HEK293 (cell line): Measurements from ENCODE around the gene PRPS1L1.

Experiments used
- CTCF ChIA-PET: fragments of 350-600 bp; formaldehyde crosslinking; extraction: SDS; loops from one replicate; lab custom pipeline; 2021; ENCODE audit warnings: antibody characterized with exemption; lab: Yijun Ruan, JAX
- POLR2A ChIA-PET: fragments of 300-600 bp; formaldehyde crosslinking; extraction: SDS; loops from one replicate; lab custom pipeline; 2020; ENCODE audit warnings: antibody characterized with exemption, inconsistent platforms; lab: Yijun Ruan, JAX
- H3K27ac ChIP-seq: fragments of 200-500 bp; sonication (Bioruptor generic); 2 replicates; pipeline ENCODE4 v1.5.1; 2014; ENCODE audit warnings: low read depth, low read length, control low read depth, inconsistent platforms; ENCODE audit errors: extremely low read depth
- H3K36me3 ChIP-seq, 2 experiments: fragments of 200-500 bp in 1 of 2; sonication (Bioruptor generic) in 1 of 2; 1 replicate in 1 of 2; 2 replicates in 1 of 2; pipeline ENCODE4 v1.5.1; 2014 to 2017; ENCODE audit warnings: inconsistent platforms in 2 of 2, low read length in 2 of 2; ENCODE audit not compliant: control insufficient read depth in 2 of 2, insufficient read depth in 1 of 2
- H3K4me1 ChIP-seq: fragments of 200-500 bp; sonication (Bioruptor generic); 2 replicates; pipeline ENCODE4 v1.5.1; 2014; ENCODE audit warnings: mild to moderate bottlenecking, low read length, inconsistent platforms; ENCODE audit not compliant: control insufficient read depth, insufficient read depth
- H3K4me3 ChIP-seq: 2 replicates; pipeline ENCODE4 v1.5.1; 2011; ENCODE audit warnings: low read depth, mild to moderate bottlenecking, control low read depth, low read length, moderate library complexity
- H3K9me3 ChIP-seq: fragments of 200-500 bp; sonication (Bioruptor generic); 2 replicates; pipeline ENCODE4 v1.5.1; 2014; ENCODE audit warnings: low read depth, low read length, inconsistent platforms; ENCODE audit not compliant: control insufficient read depth, insufficient read depth
- BCL11A ChIP-seq: fragments of 450-650 bp; formaldehyde crosslinking; IDR thresholded peaks from 2 replicates; pipeline ENCODE4 v1.5.1; 2016; ENCODE audit warnings: low read depth, missing biosample characterization, missing genetic modification characterization
- HOXA7 ChIP-seq: sonication (generic); formaldehyde crosslinking; IDR thresholded peaks from 2 replicates; pipeline ENCODE4 v1.8.1; 2022; ENCODE audit warnings: missing genetic modification reagents, borderline replicate concordance
- KLF10 ChIP-seq: fragments of 450-650 bp; IDR thresholded peaks from 2 replicates; pipeline ENCODE4 v1.5.1; 2018; ENCODE audit warnings: missing biosample characterization, mild to moderate bottlenecking, missing genetic modification characterization
- OVOL3 ChIP-seq: fragments of 450-650 bp; formaldehyde crosslinking; IDR thresholded peaks from 2 replicates; pipeline ENCODE4 v1.5.1; 2016; ENCODE audit warnings: missing biosample characterization, missing genetic modification characterization
- YY1 ChIP-seq: fragments of 450-650 bp; formaldehyde crosslinking; IDR thresholded peaks from 2 replicates; pipeline ENCODE4 v1.5.1; 2018; ENCODE audit warnings: missing biosample characterization, missing genetic modification characterization
- ZBTB26 ChIP-seq: fragments of 450-650 bp; formaldehyde crosslinking; optimal IDR thresholded peaks from 2 replicates; pipeline ENCODE3; 2016; ENCODE audit warnings: missing biosample characterization, mild to moderate bottlenecking, missing genetic modification characterization
- ZFP41 ChIP-seq: fragments of 450-650 bp; formaldehyde crosslinking; IDR thresholded peaks from 2 replicates; pipeline ENCODE4 v1.5.1; 2016; ENCODE audit warnings: missing biosample characterization, missing genetic modification characterization, borderline replicate concordance
- ZNF174 ChIP-seq: fragments of 450-650 bp; formaldehyde crosslinking; IDR thresholded peaks from 2 replicates; pipeline ENCODE4 v1.5.0; 2017; ENCODE audit warnings: missing biosample characterization, mild to moderate bottlenecking, missing genetic modification characterization
- ZNF23 ChIP-seq: fragments of 450-650 bp; formaldehyde crosslinking; IDR thresholded peaks from 2 replicates; pipeline ENCODE4 v1.5.1; 2016; ENCODE audit warnings: missing biosample characterization, missing genetic modification characterization, borderline replicate concordance
- ZNF362 ChIP-seq: fragments of 450-650 bp; formaldehyde crosslinking; IDR thresholded peaks from 2 replicates; pipeline ENCODE4 v1.5.1; 2016; ENCODE audit warnings: missing biosample characterization, missing genetic modification characterization
- ZNF423 ChIP-seq: fragments of 450-650 bp; formaldehyde crosslinking; IDR thresholded peaks from 2 replicates; pipeline ENCODE4 v1.5.1; 2016; ENCODE audit warnings: missing biosample characterization, missing genetic modification characterization
- ZNF510 ChIP-seq: fragments of 450-650 bp; formaldehyde crosslinking; IDR thresholded peaks from 2 replicates; pipeline ENCODE4 v1.5.1; 2018; ENCODE audit warnings: mild to moderate bottlenecking, missing genetic modification characterization, missing biosample characterization; ENCODE audit not compliant: insufficient replicate concordance
- ZNF585B ChIP-seq: fragments of 450-650 bp; formaldehyde crosslinking; IDR thresholded peaks from 2 replicates; pipeline ENCODE4 v1.5.1; 2016; ENCODE audit warnings: missing biosample characterization, missing genetic modification characterization
- ZNF621 ChIP-seq: fragments of 450-650 bp; formaldehyde crosslinking; IDR thresholded peaks from 2 replicates; pipeline ENCODE4 v1.5.1; 2017; ENCODE audit warnings: missing biosample characterization, missing genetic modification characterization
- ZNF664 ChIP-seq: fragments of 450-650 bp; formaldehyde crosslinking; IDR thresholded peaks from 2 replicates; pipeline ENCODE4 v1.5.1; 2016; ENCODE audit warnings: missing biosample characterization, missing genetic modification characterization
- ZNF776 ChIP-seq: fragments of 450-650 bp; formaldehyde crosslinking; IDR thresholded peaks from 2 replicates; pipeline ENCODE4 v1.5.0; 2017; ENCODE audit warnings: missing biosample characterization, missing genetic modification characterization, borderline replicate concordance
- ZNF792 ChIP-seq: fragments of 450-650 bp; formaldehyde crosslinking; IDR thresholded peaks from 2 replicates; pipeline ENCODE4 v1.5.1; 2016; ENCODE audit warnings: missing biosample characterization, missing genetic modification characterization
- ZNF837 ChIP-seq: fragments of 450-650 bp; formaldehyde crosslinking; IDR thresholded peaks from 2 replicates; pipeline ENCODE4 v1.5.1; 2016; ENCODE audit warnings: missing biosample characterization, missing genetic modification characterization
- ZSCAN16 ChIP-seq: fragments of 450-650 bp; formaldehyde crosslinking; IDR thresholded peaks from 2 replicates; pipeline ENCODE4 v1.5.1; 2016; ENCODE audit warnings: missing biosample characterization, missing genetic modification characterization
- TF ChIP-seq, protein P1 (sequence below): fragments of 450-650 bp; formaldehyde crosslinking; IDR thresholded peaks from 2 replicates; pipeline ENCODE4 v1.5.1; 2017; ENCODE audit warnings: missing biosample characterization, missing genetic modification characterization
- TF ChIP-seq, protein P2 (sequence below): fragments of 450-650 bp; formaldehyde crosslinking; IDR thresholded peaks from 2 replicates; pipeline ENCODE4 v1.5.1; 2016; ENCODE audit warnings: missing biosample characterization, missing genetic modification characterization
- TF ChIP-seq, protein P3 (sequence below): fragments of 450-650 bp; formaldehyde crosslinking; IDR thresholded peaks from 2 replicates; pipeline ENCODE4 v1.5.1; 2016; ENCODE audit warnings: missing biosample characterization, missing genetic modification characterization
- TF ChIP-seq, protein P4 (sequence below): fragments of 450-650 bp; formaldehyde crosslinking; IDR thresholded peaks from 2 replicates; pipeline ENCODE4 v1.5.1; 2016; ENCODE audit warnings: missing biosample characterization, missing genetic modification characterization, borderline replicate concordance

Gene PRPS1L1

GRCh38 chr7:18020138-18020715 is 7.4 kb downstream of the PRPS1L1 start:
- ChIA-PET POLR2A (no interaction called here), CTCF (no interaction called here)

DNA sequence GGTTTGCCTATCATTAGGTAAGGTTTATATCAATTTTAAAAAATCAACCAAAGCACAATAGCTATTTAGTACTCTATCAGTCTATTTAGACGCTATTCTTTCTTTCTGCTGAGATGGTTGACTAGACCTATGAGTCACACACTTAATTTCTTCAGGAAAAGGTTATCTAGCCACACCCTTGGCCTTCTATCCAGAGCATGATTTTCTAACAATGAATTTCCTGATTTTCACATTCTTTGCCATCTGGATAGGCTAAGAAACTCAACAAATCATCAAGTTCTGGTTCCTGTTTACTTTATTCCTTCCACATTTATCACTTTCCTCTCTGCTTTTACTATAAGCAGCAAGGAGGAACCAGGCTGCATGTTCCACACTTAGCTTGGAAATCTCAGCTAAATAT is 8.1 kb downstream of the PRPS1L1 start:
- ChIA-PET CTCF (no interaction called here), POLR2A (no interaction called here)
- Histone ChIP-seq H3K4me1 (no peaks in the 10 kb centered on the region), H3K27ac (no peak overlapping the region), H3K36me3 (no peaks in the 10 kb centered on the region), H3K9me3 (no peaks in the 10 kb centered on the region), H3K4me3 (no peak overlapping the region)
- TF ChIP-seq ZBTB26 (tag by site-specific recombination) (no peak), ZNF423 (tag by site-specific recombination) (no peak), ZNF362 (no peak), ZNF23 (tag by site-specific recombination) (no peak), BCL11A (tag by site-specific recombination) (no peak), ZNF776 (tag by site-specific recombination) (no peak), ZNF837 (tag by site-specific recombination) (no peak), ZNF510 (tag by site-specific recombination) (no peak)
- TF ChIP-seq, protein P1, sequence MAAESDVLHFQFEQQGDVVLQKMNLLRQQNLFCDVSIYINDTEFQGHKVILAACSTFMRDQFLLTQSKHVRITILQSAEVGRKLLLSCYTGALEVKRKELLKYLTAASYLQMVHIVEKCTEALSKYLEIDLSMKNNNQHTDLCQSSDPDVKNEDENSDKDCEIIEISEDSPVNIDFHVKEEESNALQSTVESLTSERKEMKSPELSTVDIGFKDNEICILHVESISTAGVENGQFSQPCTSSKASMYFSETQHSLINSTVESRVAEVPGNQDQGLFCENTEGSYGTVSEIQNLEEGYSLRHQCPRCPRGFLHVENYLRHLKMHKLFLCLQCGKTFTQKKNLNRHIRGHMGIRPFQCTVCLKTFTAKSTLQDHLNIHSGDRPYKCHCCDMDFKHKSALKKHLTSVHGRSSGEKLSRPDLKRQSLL (tag by site-specific recombination), result no peak
- TF ChIP-seq, protein P2, sequence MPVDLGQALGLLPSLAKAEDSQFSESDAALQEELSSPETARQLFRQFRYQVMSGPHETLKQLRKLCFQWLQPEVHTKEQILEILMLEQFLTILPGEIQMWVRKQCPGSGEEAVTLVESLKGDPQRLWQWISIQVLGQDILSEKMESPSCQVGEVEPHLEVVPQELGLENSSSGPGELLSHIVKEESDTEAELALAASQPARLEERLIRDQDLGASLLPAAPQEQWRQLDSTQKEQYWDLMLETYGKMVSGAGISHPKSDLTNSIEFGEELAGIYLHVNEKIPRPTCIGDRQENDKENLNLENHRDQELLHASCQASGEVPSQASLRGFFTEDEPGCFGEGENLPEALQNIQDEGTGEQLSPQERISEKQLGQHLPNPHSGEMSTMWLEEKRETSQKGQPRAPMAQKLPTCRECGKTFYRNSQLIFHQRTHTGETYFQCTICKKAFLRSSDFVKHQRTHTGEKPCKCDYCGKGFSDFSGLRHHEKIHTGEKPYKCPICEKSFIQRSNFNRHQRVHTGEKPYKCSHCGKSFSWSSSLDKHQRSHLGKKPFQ (tag by site-specific recombination), result no peak
- TF ChIP-seq, protein P3, sequence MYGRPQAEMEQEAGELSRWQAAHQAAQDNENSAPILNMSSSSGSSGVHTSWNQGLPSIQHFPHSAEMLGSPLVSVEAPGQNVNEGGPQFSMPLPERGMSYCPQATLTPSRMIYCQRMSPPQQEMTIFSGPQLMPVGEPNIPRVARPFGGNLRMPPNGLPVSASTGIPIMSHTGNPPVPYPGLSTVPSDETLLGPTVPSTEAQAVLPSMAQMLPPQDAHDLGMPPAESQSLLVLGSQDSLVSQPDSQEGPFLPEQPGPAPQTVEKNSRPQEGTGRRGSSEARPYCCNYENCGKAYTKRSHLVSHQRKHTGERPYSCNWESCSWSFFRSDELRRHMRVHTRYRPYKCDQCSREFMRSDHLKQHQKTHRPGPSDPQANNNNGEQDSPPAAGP (tag by site-specific recombination), result no peak

More at GRCh38 chr7:18020138-18020715, 7.4 kb downstream of the PRPS1L1 start:
- Histone ChIP-seq H3K4me1 (no peaks in the 10 kb centered on the region), H3K4me3 (no peak overlapping the region), H3K9me3 (no peaks in the 10 kb centered on the region), H3K36me3 (no peaks in the 10 kb centered on the region), H3K27ac (no peak overlapping the region)
- no peak for TF ChIP-seq ZFP41 (tag by site-specific recombination)
- no peak for TF ChIP-seq HOXA7 (CRISPR knock-in tag)
- no peak for TF ChIP-seq ZNF792 (tag by site-specific recombination)
- TF ChIP-seq ZNF664 (tag by site-specific recombination), result no peak
- TF ChIP-seq YY1, result no peak
- no peak for TF ChIP-seq ZNF423 (tag by site-specific recombination)
- no peak for TF ChIP-seq OVOL3 (tag by site-specific recombination)
- TF ChIP-seq ZNF585B (tag by site-specific recombination), result no peak
- no peak for TF ChIP-seq ZNF621
- TF ChIP-seq KLF10 (tag by site-specific recombination), result no peak
- no peak for TF ChIP-seq ZNF174 (tag by site-specific recombination)
- no peak for TF ChIP-seq ZSCAN16 (tag by site-specific recombination)
- TF ChIP-seq, protein P4, sequence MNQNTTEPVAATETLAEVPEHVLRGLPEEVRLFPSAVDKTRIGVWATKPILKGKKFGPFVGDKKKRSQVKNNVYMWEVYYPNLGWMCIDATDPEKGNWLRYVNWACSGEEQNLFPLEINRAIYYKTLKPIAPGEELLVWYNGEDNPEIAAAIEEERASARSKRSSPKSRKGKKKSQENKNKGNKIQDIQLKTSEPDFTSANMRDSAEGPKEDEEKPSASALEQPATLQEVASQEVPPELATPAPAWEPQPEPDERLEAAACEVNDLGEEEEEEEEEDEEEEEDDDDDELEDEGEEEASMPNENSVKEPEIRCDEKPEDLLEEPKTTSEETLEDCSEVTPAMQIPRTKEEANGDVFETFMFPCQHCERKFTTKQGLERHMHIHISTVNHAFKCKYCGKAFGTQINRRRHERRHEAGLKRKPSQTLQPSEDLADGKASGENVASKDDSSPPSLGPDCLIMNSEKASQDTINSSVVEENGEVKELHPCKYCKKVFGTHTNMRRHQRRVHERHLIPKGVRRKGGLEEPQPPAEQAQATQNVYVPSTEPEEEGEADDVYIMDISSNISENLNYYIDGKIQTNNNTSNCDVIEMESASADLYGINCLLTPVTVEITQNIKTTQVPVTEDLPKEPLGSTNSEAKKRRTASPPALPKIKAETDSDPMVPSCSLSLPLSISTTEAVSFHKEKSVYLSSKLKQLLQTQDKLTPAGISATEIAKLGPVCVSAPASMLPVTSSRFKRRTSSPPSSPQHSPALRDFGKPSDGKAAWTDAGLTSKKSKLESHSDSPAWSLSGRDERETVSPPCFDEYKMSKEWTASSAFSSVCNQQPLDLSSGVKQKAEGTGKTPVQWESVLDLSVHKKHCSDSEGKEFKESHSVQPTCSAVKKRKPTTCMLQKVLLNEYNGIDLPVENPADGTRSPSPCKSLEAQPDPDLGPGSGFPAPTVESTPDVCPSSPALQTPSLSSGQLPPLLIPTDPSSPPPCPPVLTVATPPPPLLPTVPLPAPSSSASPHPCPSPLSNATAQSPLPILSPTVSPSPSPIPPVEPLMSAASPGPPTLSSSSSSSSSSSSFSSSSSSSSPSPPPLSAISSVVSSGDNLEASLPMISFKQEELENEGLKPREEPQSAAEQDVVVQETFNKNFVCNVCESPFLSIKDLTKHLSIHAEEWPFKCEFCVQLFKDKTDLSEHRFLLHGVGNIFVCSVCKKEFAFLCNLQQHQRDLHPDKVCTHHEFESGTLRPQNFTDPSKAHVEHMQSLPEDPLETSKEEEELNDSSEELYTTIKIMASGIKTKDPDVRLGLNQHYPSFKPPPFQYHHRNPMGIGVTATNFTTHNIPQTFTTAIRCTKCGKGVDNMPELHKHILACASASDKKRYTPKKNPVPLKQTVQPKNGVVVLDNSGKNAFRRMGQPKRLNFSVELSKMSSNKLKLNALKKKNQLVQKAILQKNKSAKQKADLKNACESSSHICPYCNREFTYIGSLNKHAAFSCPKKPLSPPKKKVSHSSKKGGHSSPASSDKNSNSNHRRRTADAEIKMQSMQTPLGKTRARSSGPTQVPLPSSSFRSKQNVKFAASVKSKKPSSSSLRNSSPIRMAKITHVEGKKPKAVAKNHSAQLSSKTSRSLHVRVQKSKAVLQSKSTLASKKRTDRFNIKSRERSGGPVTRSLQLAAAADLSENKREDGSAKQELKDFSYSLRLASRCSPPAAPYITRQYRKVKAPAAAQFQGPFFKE (tag by site-specific recombination), result no peak
